B cell (primary cell): Measurements from ENCODE around the gene DRD1. TPM values are rescaled to one million over a fixed set of nuclear protein-coding genes. Genes with fewer than 3 reads are reported as not detected.

Experiments
- ATAC-seq: fragments of 200-7000 bp; cut with Tn5 transposase; one replicate; pipeline ENCODE4 v1.10.0; 2021; ENCODE audit warnings: low read depth, mild to moderate bottlenecking, moderate number of reproducible peaks, moderate library complexity
- CTCF ChIA-PET: fragments of 350-600 bp; sonication (Branson Sonifier 250); formaldehyde crosslinking; loops from one replicate; lab custom pipeline; 2021; ENCODE audit warnings: antibody characterized with exemption, inconsistent platforms; lab: Charles Lee
- POLR2A ChIA-PET: fragments of 350-600 bp; sonication (Branson Sonifier 250); formaldehyde crosslinking; loops from one replicate; lab custom pipeline; 2021; ENCODE audit warnings: antibody characterized with exemption; lab: Charles Lee
- DNase-seq: peaks from one replicate; pipeline ENCODE4 v3.0.0; 2013
- H2AFZ ChIP-seq: 2 replicates; pipeline ENCODE4 v1.6.1; 2012; ENCODE audit warnings: mild to moderate bottlenecking, low read depth, low read length; ENCODE audit not compliant: insufficient read depth, poor library complexity, severe bottlenecking
- H3K27ac ChIP-seq, 2 donors: 1 replicate in 1 of 2; 2 replicates in 1 of 2; pipeline ENCODE4 v1.5.1; 2012 to 2013; ENCODE audit warnings: low read length in 2 of 2, mild to moderate bottlenecking in 2 of 2, moderate library complexity in 1 of 2
- H3K27me3 ChIP-seq, 4 experiments: fragments of 200-600 bp in 1 of 4; sonication (generic) in 1 of 4; replicated peaks in 1 of 4; 1 replicate in 2 of 4; 2 replicates in 2 of 4; pipeline versions ENCODE4 v1.6.1 to v1.7.0; 2013 to 2016; ENCODE audit warnings: low read length in 3 of 4, mild to moderate bottlenecking in 2 of 4, mixed read lengths in 1 of 4, moderate library complexity in 1 of 4; ENCODE audit not compliant: insufficient read depth in 4 of 4, control insufficient read depth in 3 of 4; ENCODE audit errors: control extremely low read depth in 1 of 4
- H3K36me3 ChIP-seq, 2 experiments: replicated peaks in 1 of 2; 1 replicate in 1 of 2; 2 replicates in 1 of 2; pipeline versions ENCODE4 v1.6.1 to v1.7.1; 2013; ENCODE audit warnings: low read length in 1 of 2; ENCODE audit not compliant: insufficient read depth in 2 of 2, control insufficient read depth in 1 of 2; ENCODE audit errors: control extremely low read depth in 1 of 2, extremely low read depth in 1 of 2
- H3K4me1 ChIP-seq, 2 donors: fragments of 200-600 bp in 1 of 2; sonication (generic) in 1 of 2; 1 replicate in 1 of 2; 2 replicates in 1 of 2; pipeline versions ENCODE4 v1.5.1 to v1.6.1; 2013 to 2017; ENCODE audit warnings: low read length in 2 of 2; ENCODE audit not compliant: control insufficient read depth in 2 of 2, insufficient read depth in 2 of 2
- H3K4me2 ChIP-seq: replicated peaks from 2 replicates; pipeline ENCODE3; 2012; ENCODE audit warnings: mild to moderate bottlenecking, low read depth, low read length; ENCODE audit not compliant: poor library complexity, severe bottlenecking
- H3K4me3 ChIP-seq, 5 experiments: fragments of 200-600 bp in 1 of 5; sonication (generic) in 1 of 5; 1 replicate in 3 of 5; 2 replicates in 2 of 5; pipeline versions ENCODE4 v1.5.1 to v1.7.0; 2011 to 2016; ENCODE audit warnings: low read length in 4 of 5, mild to moderate bottlenecking in 4 of 5, low read depth in 2 of 5, control low read depth in 1 of 5, moderate library complexity in 1 of 5; ENCODE audit not compliant: insufficient read depth in 1 of 5; ENCODE audit errors: control extremely low read depth in 1 of 5, extremely low read depth in 1 of 5
- H3K79me2 ChIP-seq: fragments of 200-600 bp; sonication (generic); one replicate; pipeline ENCODE4 v1.6.0; 2016; ENCODE audit warnings: low read length; ENCODE audit not compliant: control insufficient read depth, insufficient read depth
- H3K9ac ChIP-seq: fragments of 200-600 bp; sonication (generic); 2 replicates; pipeline ENCODE4 v1.6.1; 2017; ENCODE audit warnings: mild to moderate bottlenecking, low read length, moderate library complexity
- H3K9me3 ChIP-seq, 3 donors: one replicate each; pipeline versions ENCODE4 v1.6.1 to v1.7.1; 2013; ENCODE audit warnings: low read length in 2 of 3; ENCODE audit not compliant: control insufficient read depth in 2 of 3, insufficient read depth in 1 of 3; ENCODE audit errors: control extremely low read depth in 1 of 3
- H4K20me1 ChIP-seq: 2 replicates; pipeline ENCODE4 v1.6.0; 2012; ENCODE audit warnings: mild to moderate bottlenecking, low read length; ENCODE audit not compliant: insufficient read depth, control insufficient read depth, poor library complexity, severe bottlenecking
- H3K27ac Mint-ChIP-seq: one replicate; pipeline ENCODE4 v1.8.0; 2021; ENCODE audit warnings: mixed read lengths
- H3K27me3 Mint-ChIP-seq: one replicate; pipeline ENCODE4 v1.8.0; 2021; ENCODE audit warnings: mixed read lengths
- H3K4me1 Mint-ChIP-seq: one replicate; pipeline ENCODE4 v1.8.0; 2021; ENCODE audit warnings: mixed read lengths
- H3K4me3 Mint-ChIP-seq: one replicate; pipeline ENCODE4 v1.8.0; 2021; ENCODE audit warnings: mixed read lengths
- H3K9me3 Mint-ChIP-seq: one replicate; pipeline ENCODE4 v1.8.0; 2022; ENCODE audit warnings: mixed read lengths; ENCODE audit not compliant: insufficient read depth
- EZH2 ChIP-seq: IDR thresholded peaks from 2 replicates; pipeline ENCODE4 v1.6.1; 2012; ENCODE audit warnings: borderline replicate concordance, low read depth, mild to moderate bottlenecking, moderate library complexity, low read length; ENCODE audit not compliant: insufficient read depth, poor library complexity, severe bottlenecking
- WGBS: methylation state at CpG from one replicate; pipeline ENCODE4 v1.1.5; 2013; ENCODE audit warnings: missing lambda C conversion rate; ENCODE audit not compliant: insufficient coverage; 5-methylcytosine and 5-hydroxymethylcytosine counted together
- intact Hi-C: fragments of 100-400 bp; cut with micrococcal nuclease; formaldehyde crosslinking; loops from one replicate; pipeline ENCODE4 v1.10.0; 2022
- polyA plus RNA-seq: library from polyadenylated mRNA; depleted of rRNA; stranded (reverse); fragments of >200 nt; gene quantifications from 2 replicates; pipeline ENCODE4 v1.2.3, GENCODE V29; 2012
- total RNA-seq, 2 donors: library from RNA; stranded (reverse); fragments of 120-200 nt in 1 of 2; gene quantifications; 1 replicate in 1 of 2; 2 replicates in 1 of 2; pipeline versions ENCODE4 v1.2.3 to v1.2.4, GENCODE V29; 2013 to 2022
- TF ChIP-seq, protein P1 (sequence below): fragments of 200-600 bp; IDR thresholded peaks from one replicate; pipeline ENCODE4 v1.8.0; 2022; ENCODE audit warnings: antibody characterized with exemption, mild to moderate bottlenecking

DRD1 gene
- total and polyA plus RNA-seq, 2 donors (not counting 1 experiment from before 2014, with no cell fraction given) = not detected

DNA sequence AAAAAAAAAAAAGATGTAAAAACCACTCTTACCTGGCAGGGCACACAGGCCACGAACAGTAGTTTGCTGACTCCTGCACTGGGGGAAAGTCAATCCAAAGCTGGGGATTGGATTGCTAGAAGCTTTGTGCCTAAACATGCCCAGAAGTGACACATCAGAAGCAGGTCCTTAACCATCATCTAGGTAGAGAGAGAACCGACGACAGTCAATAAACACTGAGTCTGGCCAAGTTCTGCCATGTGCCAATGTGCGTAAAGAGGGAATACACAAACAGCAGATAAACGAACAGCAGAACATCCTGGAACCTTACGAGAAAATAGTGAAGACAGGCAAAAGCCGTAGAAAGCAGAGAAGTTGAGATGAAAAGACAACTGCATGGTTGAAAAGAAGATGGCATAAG lies 49.3 kb upstream of the DRD1 start:
- Histone ChIP-seq H3K27ac (no peak overlapping the region), H3K79me2 (peaks cover 28% of the 10 kb centered on the region), H3K9me3 (no peaks in the 10 kb centered on the region), H3K27me3 (no peaks in the 10 kb centered on the region), H4K20me1 (peaks cover 6% of the 10 kb centered on the region), H3K4me3 (no peak overlapping the region), H3K36me3 (peaks cover 13 to 46% of the 10 kb centered on the region in 2 experiments), H2AFZ (no peak overlapping the region), H3K9ac (no peak overlapping the region), H3K4me1 (no peaks in the 10 kb centered on the region), H3K4me2 (no peak overlapping the region)
- ChIA-PET POLR2A (no interaction called here), CTCF (interaction anchor here (1.4 kb wide), 1 partner anchor 28 kb away, joined by 3 read pairs; no protein-coding TSS in a partner anchor)
- no peaks in the 10 kb centered on the region for H3K9me3 Mint-ChIP-seq
- no peak for DNase-seq
- ATAC-seq = no peak
- H3K27me3 Mint-ChIP-seq = no peaks in the 10 kb centered on the region
- H3K4me3 Mint-ChIP-seq = no peak overlapping the region
- TF ChIP-seq, protein P1, sequence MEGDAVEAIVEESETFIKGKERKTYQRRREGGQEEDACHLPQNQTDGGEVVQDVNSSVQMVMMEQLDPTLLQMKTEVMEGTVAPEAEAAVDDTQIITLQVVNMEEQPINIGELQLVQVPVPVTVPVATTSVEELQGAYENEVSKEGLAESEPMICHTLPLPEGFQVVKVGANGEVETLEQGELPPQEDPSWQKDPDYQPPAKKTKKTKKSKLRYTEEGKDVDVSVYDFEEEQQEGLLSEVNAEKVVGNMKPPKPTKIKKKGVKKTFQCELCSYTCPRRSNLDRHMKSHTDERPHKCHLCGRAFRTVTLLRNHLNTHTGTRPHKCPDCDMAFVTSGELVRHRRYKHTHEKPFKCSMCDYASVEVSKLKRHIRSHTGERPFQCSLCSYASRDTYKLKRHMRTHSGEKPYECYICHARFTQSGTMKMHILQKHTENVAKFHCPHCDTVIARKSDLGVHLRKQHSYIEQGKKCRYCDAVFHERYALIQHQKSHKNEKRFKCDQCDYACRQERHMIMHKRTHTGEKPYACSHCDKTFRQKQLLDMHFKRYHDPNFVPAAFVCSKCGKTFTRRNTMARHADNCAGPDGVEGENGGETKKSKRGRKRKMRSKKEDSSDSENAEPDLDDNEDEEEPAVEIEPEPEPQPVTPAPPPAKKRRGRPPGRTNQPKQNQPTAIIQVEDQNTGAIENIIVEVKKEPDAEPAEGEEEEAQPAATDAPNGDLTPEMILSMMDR = no peak
- TF ChIP-seq EZH2 = no peak
- peaks cover 3% of the 10 kb centered on the region for H3K4me1 Mint-ChIP-seq
- intact Hi-C loops = no loop called here
- 100% methylated on average over 7 of the region's 7 CpGs for WGBS
- no peak overlapping the region for H3K27ac Mint-ChIP-seq

DNA sequence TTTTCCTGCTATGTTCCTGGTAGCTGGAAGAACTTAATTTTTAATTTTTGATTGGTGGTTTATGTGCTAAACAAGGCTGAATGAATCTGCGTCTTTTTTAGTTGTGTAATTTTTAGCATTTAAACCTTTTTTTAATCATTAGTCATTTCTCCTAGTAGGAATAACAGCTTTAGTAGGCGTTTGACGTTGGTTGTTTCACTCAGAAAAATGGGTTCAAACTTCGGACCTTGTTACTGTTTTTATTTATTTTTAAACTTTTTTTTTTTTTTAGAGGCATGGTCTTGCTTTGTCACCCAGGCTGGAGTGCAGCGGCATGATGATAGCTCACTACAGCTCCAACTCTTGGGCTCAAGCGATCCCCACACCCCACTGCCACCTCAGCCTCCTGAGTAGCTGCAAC lies 47.2 kb upstream of the DRD1 start:
- no CpG with 5 or more reads among the region's 6 CpGs for WGBS
- Mint-ChIP-seq H3K4me1 (peaks cover 3% of the 10 kb centered on the region), H3K27ac (no peak overlapping the region), H3K4me3 (no peak overlapping the region), H3K9me3 (no peaks in the 10 kb centered on the region), H3K27me3 (no peaks in the 10 kb centered on the region)
- H3K36me3 ChIP-seq = peaks cover 11 to 48% of the 10 kb centered on the region in 2 experiments
- no peaks in the 10 kb centered on the region for H3K27me3 ChIP-seq
- H3K9ac ChIP-seq = no peak overlapping the region
- intact Hi-C loops = no loop called here
- H3K79me2 ChIP-seq = peaks cover 46% of the 10 kb centered on the region
- no peak for TF ChIP-seq EZH2
- TF ChIP-seq, protein P1 = no peak
- no peak overlapping the region for H3K4me3 ChIP-seq
- ATAC-seq (no peak), DNase-seq (no peak)
- ChIA-PET POLR2A (no interaction called here), CTCF (no interaction called here)
- no peak overlapping the region for H3K27ac ChIP-seq
- no peak overlapping the region for H3K4me2 ChIP-seq
- H4K20me1 ChIP-seq = peaks cover 6% of the 10 kb centered on the region
- H3K4me1 ChIP-seq = no peaks in the 10 kb centered on the region
- no peaks in the 10 kb centered on the region for H3K9me3 ChIP-seq
- H2AFZ ChIP-seq = no peak overlapping the region
